Measurements from ENCODE around the gene APCDD1L. TPM values are rescaled to one million over a fixed set of nuclear protein-coding genes. Genes with fewer than 3 reads are reported as not detected.

Gene APCDD1L
- total and polyA plus RNA-seq, 2 experiments from 2014 or later: 0.23 TPM; not detected in 1

DNA sequence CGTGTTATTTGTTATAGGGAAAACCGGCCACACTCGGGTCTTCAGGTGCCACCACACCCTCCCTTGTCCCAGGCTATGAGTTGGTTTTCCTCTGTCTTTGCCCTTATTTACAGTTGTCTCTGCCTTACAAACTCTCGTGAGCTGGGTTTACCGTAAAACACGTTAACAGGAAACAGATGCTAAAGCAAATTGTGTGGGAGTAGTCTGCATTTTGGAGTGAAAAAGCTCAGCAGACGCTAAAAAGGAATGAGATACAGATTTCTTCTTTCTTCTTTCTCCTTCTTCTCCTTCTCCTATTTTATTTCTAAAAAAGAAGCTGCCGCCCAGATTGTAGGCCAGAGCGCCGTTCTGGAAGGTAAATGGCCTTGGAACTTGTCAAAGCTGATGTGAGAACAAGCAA is 51.9 kb downstream of the APCDD1L start:
- Histone ChIP-seq H4K20me1 (ENCODE audit: insufficient read depth, poor library complexity, severe bottlenecking) (no peaks in the 10 kb centered on the region), H3K4me1 (ENCODE audit: insufficient read depth) (no peaks in the 10 kb centered on the region), H3K4me3 (no peak overlapping the region), H3K27ac (peak overlapping the region; percentile 31), H3K79me2 (no peaks in the 10 kb centered on the region), H2AFZ (no peak overlapping the region), H3K9me2 (replicated peaks; ENCODE audit: insufficient read depth) (no peaks in the 10 kb centered on the region), H3K4me2 (no peak overlapping the region), H3K9me3 (ENCODE audit: low read depth) (no peaks in the 10 kb centered on the region), H3K36me3 (replicated peaks; ENCODE audit: insufficient read depth, low read depth) (no peaks in the 10 kb centered on the region), H3K27me3 (no peaks in the 10 kb centered on the region)
- TF ChIP-seq, protein P1, sequence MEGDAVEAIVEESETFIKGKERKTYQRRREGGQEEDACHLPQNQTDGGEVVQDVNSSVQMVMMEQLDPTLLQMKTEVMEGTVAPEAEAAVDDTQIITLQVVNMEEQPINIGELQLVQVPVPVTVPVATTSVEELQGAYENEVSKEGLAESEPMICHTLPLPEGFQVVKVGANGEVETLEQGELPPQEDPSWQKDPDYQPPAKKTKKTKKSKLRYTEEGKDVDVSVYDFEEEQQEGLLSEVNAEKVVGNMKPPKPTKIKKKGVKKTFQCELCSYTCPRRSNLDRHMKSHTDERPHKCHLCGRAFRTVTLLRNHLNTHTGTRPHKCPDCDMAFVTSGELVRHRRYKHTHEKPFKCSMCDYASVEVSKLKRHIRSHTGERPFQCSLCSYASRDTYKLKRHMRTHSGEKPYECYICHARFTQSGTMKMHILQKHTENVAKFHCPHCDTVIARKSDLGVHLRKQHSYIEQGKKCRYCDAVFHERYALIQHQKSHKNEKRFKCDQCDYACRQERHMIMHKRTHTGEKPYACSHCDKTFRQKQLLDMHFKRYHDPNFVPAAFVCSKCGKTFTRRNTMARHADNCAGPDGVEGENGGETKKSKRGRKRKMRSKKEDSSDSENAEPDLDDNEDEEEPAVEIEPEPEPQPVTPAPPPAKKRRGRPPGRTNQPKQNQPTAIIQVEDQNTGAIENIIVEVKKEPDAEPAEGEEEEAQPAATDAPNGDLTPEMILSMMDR (IDR thresholded peaks at IDR 0.05; ENCODE audit: poor library complexity): no peak
- no peak for TF ChIP-seq EZH2phosphoT487 (IDR thresholded peaks at IDR 0.05; ENCODE audit: low read depth, severe bottlenecking, unreplicated experiment)
- no peak for TF ChIP-seq EZH2 (IDR thresholded peaks at IDR 0.05; ENCODE audit: borderline replicate concordance)
- WGBS (ENCODE audit: low lambda C conversion rate, missing lambda C conversion rate): 71% methylated on average over 10 of the region's 10 CpGs
- no peak for DNase-seq (ENCODE audit: low spot score)

DNA sequence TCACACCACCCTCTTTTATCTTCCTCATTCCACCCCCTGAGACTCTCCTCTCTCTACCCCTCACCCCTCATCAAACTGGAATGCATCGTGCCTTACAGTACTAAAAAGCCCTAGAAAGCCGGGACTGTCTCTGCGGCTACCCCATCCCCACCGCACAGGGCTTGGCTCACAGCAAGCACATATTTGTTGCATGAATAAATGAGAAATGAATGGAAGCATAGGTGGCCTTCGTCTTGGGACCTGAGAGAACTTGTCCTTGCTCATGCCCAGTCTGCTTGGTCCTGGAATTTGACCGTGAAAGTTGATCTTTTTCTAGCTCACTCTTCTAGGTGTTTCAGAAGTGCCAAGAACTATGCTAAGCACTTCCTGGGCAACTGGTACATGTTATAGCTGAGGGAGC is 53.3 kb downstream of the APCDD1L start:
- H3K27ac ChIP-seq: no peak overlapping the region
- H3K4me2 ChIP-seq: no peak overlapping the region
- 95% methylated on average over 6 of the region's 6 CpGs for WGBS (ENCODE audit: low lambda C conversion rate, missing lambda C conversion rate)

DNA sequence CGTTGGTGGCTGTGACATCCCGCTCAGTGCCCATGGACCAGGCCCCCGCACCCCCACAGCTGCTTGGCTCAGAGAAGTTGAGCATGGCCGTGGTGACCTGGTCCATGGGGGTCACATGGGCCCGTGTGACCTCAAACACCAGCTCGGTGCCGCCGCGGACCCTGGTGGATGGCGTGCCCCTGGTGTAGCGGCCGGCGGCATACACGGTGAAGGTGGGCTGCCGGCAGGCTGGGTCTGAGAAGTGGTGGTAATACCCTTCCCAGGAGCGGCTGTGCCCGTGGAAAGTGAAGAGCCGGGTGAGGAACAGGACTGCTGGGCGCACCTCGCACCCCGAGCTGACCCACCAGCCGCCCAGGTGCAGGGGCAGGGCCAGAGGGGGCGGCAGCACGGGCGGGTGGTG is 54.1 kb downstream of the APCDD1L start:
- no peak for DNase-seq (ENCODE audit: low spot score)
- no peak overlapping the region for H2AFZ ChIP-seq
- no peak overlapping the region for H3K4me2 ChIP-seq
- no peaks in the 10 kb centered on the region for H3K27me3 ChIP-seq
- H3K9me2 ChIP-seq (replicated peaks; ENCODE audit: insufficient read depth): no peaks in the 10 kb centered on the region
- no peaks in the 10 kb centered on the region for H3K4me1 ChIP-seq (ENCODE audit: insufficient read depth)
- H3K9me3 ChIP-seq (ENCODE audit: low read depth): no peaks in the 10 kb centered on the region
- no peaks in the 10 kb centered on the region for H3K36me3 ChIP-seq (replicated peaks; ENCODE audit: insufficient read depth, low read depth)
- no peak overlapping the region for H3K27ac ChIP-seq
- 98% methylated on average over 23 of the region's 25 CpGs for WGBS (ENCODE audit: low lambda C conversion rate, missing lambda C conversion rate)
- no peaks in the 10 kb centered on the region for H3K79me2 ChIP-seq
- H3K4me3 ChIP-seq: no peak overlapping the region
- TF ChIP-seq EZH2 (IDR thresholded peaks at IDR 0.05; ENCODE audit: borderline replicate concordance) (no peak), EZH2phosphoT487 (IDR thresholded peaks at IDR 0.05; ENCODE audit: low read depth, severe bottlenecking, unreplicated experiment) (no peak)
- TF ChIP-seq, protein P1 (IDR thresholded peaks at IDR 0.05; ENCODE audit: poor library complexity): no peak
- no peaks in the 10 kb centered on the region for H4K20me1 ChIP-seq (ENCODE audit: insufficient read depth, poor library complexity, severe bottlenecking)

More for the DNA sequence above, 53.3 kb downstream of the APCDD1L start:
- TF ChIP-seq, protein P1 (IDR thresholded peaks at IDR 0.05; ENCODE audit: poor library complexity): no peak
- Histone ChIP-seq H3K36me3 (replicated peaks; ENCODE audit: insufficient read depth, low read depth) (no peaks in the 10 kb centered on the region), H3K9me2 (replicated peaks; ENCODE audit: insufficient read depth) (no peaks in the 10 kb centered on the region), H3K4me1 (ENCODE audit: insufficient read depth) (no peaks in the 10 kb centered on the region), H3K27me3 (no peaks in the 10 kb centered on the region), H3K9me3 (ENCODE audit: low read depth) (no peaks in the 10 kb centered on the region), H3K79me2 (no peaks in the 10 kb centered on the region), H2AFZ (no peak overlapping the region), H4K20me1 (ENCODE audit: insufficient read depth, poor library complexity, severe bottlenecking) (no peaks in the 10 kb centered on the region), H3K4me3 (no peak overlapping the region)
- no peak for DNase-seq (ENCODE audit: low spot score)
